Measurements from ENCODE around the gene AIFM3. TPM values are rescaled to one million over a fixed set of nuclear protein-coding genes. Genes with fewer than 3 reads are reported as not detected.

AIFM3 gene
- total RNA-seq, 1 experiment from 2014 or later: 2.6 TPM

- TF ChIP-seq CDX4 (CRISPR knock-in tag; IDR thresholded peaks at IDR 0.05; ENCODE audit: borderline replicate concordance): no peak
- TF ChIP-seq, protein P1, sequence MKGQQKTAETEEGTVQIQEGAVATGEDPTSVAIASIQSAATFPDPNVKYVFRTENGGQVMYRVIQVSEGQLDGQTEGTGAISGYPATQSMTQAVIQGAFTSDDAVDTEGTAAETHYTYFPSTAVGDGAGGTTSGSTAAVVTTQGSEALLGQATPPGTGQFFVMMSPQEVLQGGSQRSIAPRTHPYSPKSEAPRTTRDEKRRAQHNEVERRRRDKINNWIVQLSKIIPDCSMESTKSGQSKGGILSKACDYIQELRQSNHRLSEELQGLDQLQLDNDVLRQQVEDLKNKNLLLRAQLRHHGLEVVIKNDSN (CRISPR knock-in tag; IDR thresholded peaks at IDR 0.05): 0 out of 2 replicates have a peak, but pooled peaks have one; percentile 15
- peak; percentile 72 for TF ChIP-seq SP1 (CRISPR knock-in tag; conservative IDR thresholded peaks at IDR 0.05)
- TF ChIP-seq, protein P2, sequence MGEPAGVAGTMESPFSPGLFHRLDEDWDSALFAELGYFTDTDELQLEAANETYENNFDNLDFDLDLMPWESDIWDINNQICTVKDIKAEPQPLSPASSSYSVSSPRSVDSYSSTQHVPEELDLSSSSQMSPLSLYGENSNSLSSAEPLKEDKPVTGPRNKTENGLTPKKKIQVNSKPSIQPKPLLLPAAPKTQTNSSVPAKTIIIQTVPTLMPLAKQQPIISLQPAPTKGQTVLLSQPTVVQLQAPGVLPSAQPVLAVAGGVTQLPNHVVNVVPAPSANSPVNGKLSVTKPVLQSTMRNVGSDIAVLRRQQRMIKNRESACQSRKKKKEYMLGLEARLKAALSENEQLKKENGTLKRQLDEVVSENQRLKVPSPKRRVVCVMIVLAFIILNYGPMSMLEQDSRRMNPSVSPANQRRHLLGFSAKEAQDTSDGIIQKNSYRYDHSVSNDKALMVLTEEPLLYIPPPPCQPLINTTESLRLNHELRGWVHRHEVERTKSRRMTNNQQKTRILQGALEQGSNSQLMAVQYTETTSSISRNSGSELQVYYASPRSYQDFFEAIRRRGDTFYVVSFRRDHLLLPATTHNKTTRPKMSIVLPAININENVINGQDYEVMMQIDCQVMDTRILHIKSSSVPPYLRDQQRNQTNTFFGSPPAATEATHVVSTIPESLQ (CRISPR knock-in tag; IDR thresholded peaks at IDR 0.05): no peak
- TF ChIP-seq, protein P3, sequence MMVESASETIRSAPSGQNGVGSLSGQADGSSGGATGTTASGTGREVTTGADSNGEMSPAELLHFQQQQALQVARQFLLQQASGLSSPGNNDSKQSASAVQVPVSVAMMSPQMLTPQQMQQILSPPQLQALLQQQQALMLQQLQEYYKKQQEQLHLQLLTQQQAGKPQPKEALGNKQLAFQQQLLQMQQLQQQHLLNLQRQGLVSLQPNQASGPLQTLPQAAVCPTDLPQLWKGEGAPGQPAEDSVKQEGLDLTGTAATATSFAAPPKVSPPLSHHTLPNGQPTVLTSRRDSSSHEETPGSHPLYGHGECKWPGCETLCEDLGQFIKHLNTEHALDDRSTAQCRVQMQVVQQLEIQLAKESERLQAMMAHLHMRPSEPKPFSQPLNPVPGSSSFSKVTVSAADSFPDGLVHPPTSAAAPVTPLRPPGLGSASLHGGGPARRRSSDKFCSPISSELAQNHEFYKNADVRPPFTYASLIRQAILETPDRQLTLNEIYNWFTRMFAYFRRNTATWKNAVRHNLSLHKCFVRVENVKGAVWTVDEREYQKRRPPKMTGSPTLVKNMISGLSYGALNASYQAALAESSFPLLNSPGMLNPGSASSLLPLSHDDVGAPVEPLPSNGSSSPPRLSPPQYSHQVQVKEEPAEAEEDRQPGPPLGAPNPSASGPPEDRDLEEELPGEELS (CRISPR knock-in tag; IDR thresholded peaks at IDR 0.05): peak; percentile 79; the same call in 1 of the 2 replicates
- TF ChIP-seq, protein P4, sequence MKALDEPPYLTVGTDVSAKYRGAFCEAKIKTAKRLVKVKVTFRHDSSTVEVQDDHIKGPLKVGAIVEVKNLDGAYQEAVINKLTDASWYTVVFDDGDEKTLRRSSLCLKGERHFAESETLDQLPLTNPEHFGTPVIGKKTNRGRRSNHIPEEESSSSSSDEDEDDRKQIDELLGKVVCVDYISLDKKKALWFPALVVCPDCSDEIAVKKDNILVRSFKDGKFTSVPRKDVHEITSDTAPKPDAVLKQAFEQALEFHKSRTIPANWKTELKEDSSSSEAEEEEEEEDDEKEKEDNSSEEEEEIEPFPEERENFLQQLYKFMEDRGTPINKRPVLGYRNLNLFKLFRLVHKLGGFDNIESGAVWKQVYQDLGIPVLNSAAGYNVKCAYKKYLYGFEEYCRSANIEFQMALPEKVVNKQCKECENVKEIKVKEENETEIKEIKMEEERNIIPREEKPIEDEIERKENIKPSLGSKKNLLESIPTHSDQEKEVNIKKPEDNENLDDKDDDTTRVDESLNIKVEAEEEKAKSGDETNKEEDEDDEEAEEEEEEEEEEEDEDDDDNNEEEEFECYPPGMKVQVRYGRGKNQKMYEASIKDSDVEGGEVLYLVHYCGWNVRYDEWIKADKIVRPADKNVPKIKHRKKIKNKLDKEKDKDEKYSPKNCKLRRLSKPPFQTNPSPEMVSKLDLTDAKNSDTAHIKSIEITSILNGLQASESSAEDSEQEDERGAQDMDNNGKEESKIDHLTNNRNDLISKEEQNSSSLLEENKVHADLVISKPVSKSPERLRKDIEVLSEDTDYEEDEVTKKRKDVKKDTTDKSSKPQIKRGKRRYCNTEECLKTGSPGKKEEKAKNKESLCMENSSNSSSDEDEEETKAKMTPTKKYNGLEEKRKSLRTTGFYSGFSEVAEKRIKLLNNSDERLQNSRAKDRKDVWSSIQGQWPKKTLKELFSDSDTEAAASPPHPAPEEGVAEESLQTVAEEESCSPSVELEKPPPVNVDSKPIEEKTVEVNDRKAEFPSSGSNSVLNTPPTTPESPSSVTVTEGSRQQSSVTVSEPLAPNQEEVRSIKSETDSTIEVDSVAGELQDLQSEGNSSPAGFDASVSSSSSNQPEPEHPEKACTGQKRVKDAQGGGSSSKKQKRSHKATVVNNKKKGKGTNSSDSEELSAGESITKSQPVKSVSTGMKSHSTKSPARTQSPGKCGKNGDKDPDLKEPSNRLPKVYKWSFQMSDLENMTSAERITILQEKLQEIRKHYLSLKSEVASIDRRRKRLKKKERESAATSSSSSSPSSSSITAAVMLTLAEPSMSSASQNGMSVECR (CRISPR knock-in tag; IDR thresholded peaks at IDR 0.05; ENCODE audit: borderline replicate concordance): peak; percentile 81; the same call in 1 of the 2 replicates
- TF ChIP-seq SMAD3 (CRISPR knock-in tag; IDR thresholded peaks at IDR 0.05; ENCODE audit: borderline replicate concordance): peak; percentile 70; the same call in 1 of the 2 replicates
- TF ChIP-seq GTF2I (CRISPR knock-in tag; conservative IDR thresholded peaks at IDR 0.05): no peak
- no peak for TF ChIP-seq ELF4 (CRISPR knock-in tag; IDR thresholded peaks at IDR 0.05; ENCODE audit: low read depth)
- no peak for TF ChIP-seq ZNF121 (CRISPR knock-in tag; IDR thresholded peaks at IDR 0.05)
- TF ChIP-seq FOXP1 (CRISPR knock-in tag; IDR thresholded peaks at IDR 0.05; ENCODE audit: borderline replicate concordance): peak; percentile 80
- 0 out of 2 replicates have a peak, but pooled peaks have one; percentile 7 for TF ChIP-seq PRDM15 (CRISPR knock-in tag; IDR thresholded peaks at IDR 0.05)
- TF ChIP-seq CBFB (CRISPR knock-in tag; IDR thresholded peaks at IDR 0.05; ENCODE audit: low read depth): no peak
- no peak for TF ChIP-seq MXD4 (CRISPR knock-in tag; IDR thresholded peaks at IDR 0.05; ENCODE audit: borderline replicate concordance)
- TF ChIP-seq ZNF416 (CRISPR knock-in tag; IDR thresholded peaks at IDR 0.05): no peak
- no peak for TF ChIP-seq AR (CRISPR knock-in tag; IDR thresholded peaks at IDR 0.05)
- TF ChIP-seq JAZF1 (CRISPR knock-in tag; IDR thresholded peaks at IDR 0.05): no peak
- peak; percentile 47; the same call in 1 of the 2 replicates for TF ChIP-seq RELA (CRISPR knock-in tag; IDR thresholded peaks at IDR 0.05; ENCODE audit: borderline replicate concordance)
- TF ChIP-seq FOXK1 (CRISPR knock-in tag; IDR thresholded peaks at IDR 0.05): peak; percentile 89
- no peak for TF ChIP-seq ZNF423 (CRISPR knock-in tag; IDR thresholded peaks at IDR 0.05)
- TF ChIP-seq ZNF138 (CRISPR knock-in tag; conservative IDR thresholded peaks at IDR 0.05): no peak
Observed at GRCh38 chr22:21001601-21002325, 34.7 kb downstream of the AIFM3 start, which contains the start of gene THAP7 (continued).

Measured in WTC11 (cell line).